HUES6 (cell line): ENCODE measurements around the gene ENDOU.

Experiments used
- H3K27ac ChIP-seq: 2 replicates; pipeline ENCODE4 v1.7.0; 2013; ENCODE audit warnings: low read depth, mild to moderate bottlenecking, low read length, inconsistent platforms
- H3K27me3 ChIP-seq: 2 replicates; pipeline ENCODE4 v1.6.1; 2013; ENCODE audit warnings: low read length; ENCODE audit not compliant: control insufficient read depth, insufficient read depth
- H3K36me3 ChIP-seq: 2 replicates; pipeline ENCODE4 v1.6.1; 2013; ENCODE audit warnings: low read length; ENCODE audit not compliant: control insufficient read depth, insufficient read depth
- H3K4me1 ChIP-seq: 2 replicates; pipeline ENCODE4 v1.6.1; 2013; ENCODE audit warnings: low read length; ENCODE audit not compliant: control insufficient read depth, insufficient read depth
- H3K4me3 ChIP-seq: 2 replicates; pipeline ENCODE4 v1.5.1; 2013; ENCODE audit warnings: low read depth, low read length
- H3K9ac ChIP-seq: one replicate; pipeline ENCODE4 v1.6.1; 2013; ENCODE audit warnings: mild to moderate bottlenecking, low read length
- H3K9me3 ChIP-seq: 2 replicates; pipeline ENCODE4 v1.6.1; 2013; ENCODE audit warnings: low read depth, low read length; ENCODE audit not compliant: control insufficient read depth, insufficient read depth

The ENDOU gene

DNA sequence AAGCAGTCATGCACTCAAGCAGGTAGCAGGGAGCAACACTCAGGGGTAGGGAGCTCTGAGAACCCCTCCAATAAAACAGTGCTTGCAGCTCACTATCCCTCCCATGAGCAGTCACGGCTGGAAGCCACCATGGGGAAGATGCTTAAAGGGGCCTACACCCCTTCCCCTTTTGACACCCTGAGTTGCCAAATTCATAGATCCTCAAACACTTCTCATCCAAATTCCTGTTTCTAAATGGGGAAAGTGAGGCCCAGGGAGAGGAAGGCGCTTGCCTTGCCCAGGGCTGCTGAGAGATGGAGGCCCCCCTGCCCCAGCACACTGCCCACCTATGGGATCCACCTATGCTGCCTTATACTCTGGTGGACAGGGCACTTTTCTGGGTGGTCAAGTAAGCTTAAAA is 7.2 kb upstream of the ENDOU start:
- H3K27ac ChIP-seq = no peak overlapping the region

DNA sequence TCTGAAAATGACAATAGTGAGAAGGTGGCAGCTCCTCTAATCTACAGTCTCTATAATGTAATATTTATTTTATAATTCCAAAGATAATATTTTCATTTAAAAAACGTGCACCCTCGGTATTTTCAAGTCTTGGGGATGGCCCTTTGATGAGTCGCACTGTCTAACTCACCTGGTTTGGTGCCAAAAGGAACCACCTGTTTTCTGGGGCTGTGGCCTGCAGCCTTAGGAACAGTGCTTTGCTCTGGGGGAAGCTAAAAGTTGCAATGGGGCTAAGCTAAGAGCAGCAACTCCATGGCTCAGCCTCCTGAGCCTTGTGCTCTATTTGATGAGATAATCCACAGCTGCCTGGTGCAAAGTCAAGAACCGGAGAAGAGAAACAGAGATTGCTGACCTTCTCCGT is 6.4 kb upstream of the ENDOU start:
- Histone ChIP-seq H3K4me1 (peaks cover 18% of the 10 kb centered on the region), H3K27me3 (no peaks in the 10 kb centered on the region; the same call in 1 of the 2 replicates), H3K9ac (no peak overlapping the region), H3K36me3 (no peaks in the 10 kb centered on the region), H3K9me3 (no peaks in the 10 kb centered on the region), H3K27ac (no peak overlapping the region), H3K4me3 (no peak overlapping the region)

More for the DNA sequence above, 7.2 kb upstream of the ENDOU start:
- H3K9ac ChIP-seq = no peak overlapping the region
- H3K36me3 ChIP-seq = no peaks in the 10 kb centered on the region
- H3K4me3 ChIP-seq = no peak overlapping the region
- no peaks in the 10 kb centered on the region; the same call in 1 of the 2 replicates for H3K27me3 ChIP-seq
- H3K4me1 ChIP-seq = peaks cover 18% of the 10 kb centered on the region
- H3K9me3 ChIP-seq = no peaks in the 10 kb centered on the region

DNA sequence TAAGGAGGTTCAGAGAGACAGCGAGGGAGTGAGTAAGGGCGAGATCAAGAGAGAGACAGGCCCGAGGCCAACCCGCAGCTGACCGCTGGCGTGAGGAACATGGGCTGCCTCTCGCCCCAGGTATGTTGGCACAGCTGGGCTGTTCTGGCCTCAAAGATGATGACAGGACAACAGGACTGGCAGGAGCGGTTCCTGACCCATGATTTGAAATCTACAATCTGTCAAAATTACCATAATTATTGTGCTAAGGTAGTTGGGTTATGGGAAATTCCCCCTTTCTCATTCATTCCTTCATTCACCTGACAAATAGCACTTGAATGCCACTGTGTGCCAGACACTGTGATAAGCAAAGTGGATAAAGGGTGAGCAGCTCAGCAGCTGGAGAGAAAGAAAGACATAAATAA is 5.1 kb upstream of the ENDOU start:
- Histone ChIP-seq H3K27me3 (no peaks in the 10 kb centered on the region; the same call in 1 of the 2 replicates), H3K4me3 (no peak overlapping the region), H3K27ac (no peak overlapping the region), H3K9me3 (no peaks in the 10 kb centered on the region), H3K36me3 (no peaks in the 10 kb centered on the region), H3K4me1 (peaks cover 22% of the 10 kb centered on the region), H3K9ac (no peak overlapping the region)

DNA sequence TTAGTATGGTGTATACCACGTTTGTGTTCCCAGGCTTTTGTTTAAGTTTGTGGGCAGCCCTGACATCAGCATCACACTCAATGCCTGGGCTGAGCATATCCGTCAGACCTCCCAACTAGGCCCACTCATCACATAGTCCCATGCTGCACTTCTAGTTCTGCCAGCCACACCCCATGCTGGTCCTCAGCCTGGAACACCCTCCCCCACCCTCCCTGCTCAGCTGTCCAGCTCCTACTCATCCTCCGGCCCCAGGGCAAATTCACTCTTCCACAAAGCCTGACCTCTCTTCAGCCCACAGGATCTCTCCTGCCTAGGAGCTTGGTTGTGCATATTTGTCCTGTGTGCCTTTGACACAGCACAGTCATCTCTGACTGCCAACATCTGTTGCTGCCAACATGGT is 3.9 kb upstream of the ENDOU start:
- H3K27ac ChIP-seq = no peak overlapping the region
- H3K36me3 ChIP-seq = no peaks in the 10 kb centered on the region
- H3K27me3 ChIP-seq = no peaks in the 10 kb centered on the region; the same call in 1 of the 2 replicates
- no peak overlapping the region for H3K4me3 ChIP-seq
- H3K4me1 ChIP-seq = peaks cover 11% of the 10 kb centered on the region
- H3K9me3 ChIP-seq = no peaks in the 10 kb centered on the region
- no peak overlapping the region for H3K9ac ChIP-seq

DNA sequence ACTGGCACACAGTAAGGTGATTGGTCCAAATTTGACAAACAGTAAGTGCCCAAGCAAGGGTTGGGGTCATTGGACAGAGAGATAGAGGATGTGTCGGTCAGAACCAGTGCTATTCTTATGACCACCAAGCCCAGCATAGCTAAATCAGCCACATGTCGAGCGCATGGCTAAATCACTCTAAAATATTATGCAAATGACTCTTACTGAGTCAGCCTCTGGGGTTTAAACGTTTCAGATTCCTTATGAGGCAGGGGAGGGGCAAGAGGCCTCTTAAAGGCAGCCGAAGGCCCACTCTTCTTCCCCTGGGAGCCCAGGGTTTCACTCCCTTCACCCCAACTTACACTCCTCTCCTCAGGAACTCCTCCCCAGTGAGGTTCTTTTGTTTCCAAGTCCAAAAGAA is 603 bp upstream of the ENDOU start:
- Histone ChIP-seq H3K36me3 (no peaks in the 10 kb centered on the region), H3K9ac (no peak overlapping the region), H3K27me3 (no peaks in the 10 kb centered on the region; the same call in 1 of the 2 replicates), H3K9me3 (no peaks in the 10 kb centered on the region), H3K4me3 (no peak overlapping the region), H3K4me1 (peaks cover 9% of the 10 kb centered on the region; the same call in 1 of the 2 replicates), H3K27ac (no peak overlapping the region)

DNA sequence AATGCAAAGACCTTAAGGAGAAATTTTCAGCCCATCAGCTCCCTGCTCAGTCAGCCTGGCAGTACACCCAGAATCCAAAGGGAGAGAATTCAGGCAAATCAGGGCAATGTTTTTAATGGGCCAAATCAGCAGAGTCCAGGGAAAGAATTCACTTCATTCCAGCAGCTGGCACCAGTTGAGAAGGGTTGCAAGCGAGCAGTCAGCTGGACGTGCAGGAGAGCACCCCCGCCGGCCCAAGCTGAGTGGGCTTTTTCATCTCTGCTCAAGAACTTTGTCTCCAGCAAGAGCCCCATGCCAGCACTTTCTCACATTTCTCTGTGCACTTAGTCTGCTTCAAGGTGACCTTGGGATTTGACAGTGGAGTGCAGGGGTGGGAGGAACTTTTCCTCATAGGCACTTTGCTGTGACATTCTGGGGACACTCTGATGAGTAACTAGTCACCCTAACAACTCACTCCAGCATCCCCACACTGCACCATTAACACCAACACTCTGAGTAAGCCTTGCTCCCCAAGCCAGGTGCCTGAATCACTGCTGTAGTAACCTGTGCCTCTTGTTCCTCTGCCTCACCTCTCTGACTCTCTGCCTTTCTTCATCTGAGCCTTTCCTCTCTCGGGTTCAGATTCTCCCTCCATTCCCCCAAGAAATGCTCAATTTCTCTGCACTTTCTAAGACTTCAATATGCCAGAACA is 2.2 kb downstream of the ENDOU start:
- Histone ChIP-seq H3K9me3 (no peaks in the 10 kb centered on the region), H3K4me1 (peaks cover 15% of the 10 kb centered on the region; the same call in 1 of the 2 replicates), H3K36me3 (no peaks in the 10 kb centered on the region)

DNA sequence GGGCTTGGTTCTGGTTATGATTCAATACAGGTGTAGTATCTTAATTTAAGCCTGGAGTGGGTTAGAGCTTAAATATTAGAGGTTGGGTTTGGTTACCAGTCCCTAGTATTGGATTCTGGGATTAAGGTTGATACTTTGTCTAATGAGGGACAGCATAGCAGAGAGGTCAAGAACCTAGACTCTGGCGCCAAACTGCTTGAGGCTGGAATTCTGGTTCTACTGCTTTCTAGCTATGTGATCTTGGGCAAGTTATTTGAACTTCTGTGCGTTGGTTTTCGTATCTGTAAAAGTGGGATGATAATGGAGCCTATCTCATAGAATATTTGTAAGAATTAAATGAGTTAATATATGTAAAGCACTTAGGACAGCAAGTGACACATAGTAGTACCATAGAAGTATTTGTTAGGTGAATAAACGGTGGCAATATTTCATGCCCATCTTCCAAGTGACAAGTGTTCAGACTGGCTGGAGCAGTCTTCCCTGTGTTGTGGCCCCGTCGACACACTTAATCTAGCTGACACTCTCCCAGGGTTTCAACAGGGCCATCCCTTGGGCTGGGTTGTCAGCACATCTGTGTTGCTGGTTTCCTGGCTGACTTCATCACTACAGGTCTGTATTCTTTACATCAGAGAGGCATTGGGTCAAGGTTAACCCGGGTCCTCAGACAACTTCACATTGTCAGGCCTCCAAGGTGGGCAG is 3.0 kb downstream of the ENDOU start:
- Histone ChIP-seq H3K4me1 (peaks cover 22% of the 10 kb centered on the region), H3K36me3 (no peaks in the 10 kb centered on the region), H3K4me3 (no peak overlapping the region), H3K27me3 (peaks cover 1% of the 10 kb centered on the region; the same call in 1 of the 2 replicates), H3K9me3 (no peaks in the 10 kb centered on the region), H3K9ac (no peak overlapping the region), H3K27ac (no peak overlapping the region)

More for the DNA sequence above, 2.2 kb downstream of the ENDOU start:
- H3K9ac ChIP-seq = no peak overlapping the region
- no peak overlapping the region for H3K27ac ChIP-seq
- no peak overlapping the region for H3K4me3 ChIP-seq
- H3K27me3 ChIP-seq = no peaks in the 10 kb centered on the region; the same call in 1 of the 2 replicates

DNA sequence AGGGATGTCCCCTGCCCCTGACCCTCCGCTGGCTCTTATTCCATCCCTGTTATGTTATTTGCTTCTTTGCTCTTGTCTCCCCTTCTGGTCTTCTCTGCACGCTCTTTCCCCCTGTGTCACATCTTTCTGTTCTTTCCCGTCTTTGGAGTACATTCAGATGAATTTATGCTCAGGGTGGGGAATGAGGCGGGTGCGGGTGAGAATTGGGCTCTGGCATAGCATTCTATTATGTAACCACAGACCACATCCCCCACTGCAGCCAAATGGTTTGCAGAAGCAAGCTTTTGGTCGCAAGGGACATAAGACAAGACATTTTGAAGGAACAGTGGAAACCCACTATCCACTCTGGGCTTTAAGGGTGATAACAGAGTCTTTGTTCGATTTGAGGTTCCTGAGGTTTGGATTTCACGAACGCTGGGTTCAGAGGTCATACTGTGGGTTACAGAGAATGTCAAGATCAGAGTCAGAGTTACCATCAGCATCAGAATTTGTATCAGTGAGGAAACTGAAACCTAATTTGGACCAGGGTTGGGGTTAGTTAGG is 3.8 kb downstream of the ENDOU start:
- Histone ChIP-seq H3K4me3 (no peak overlapping the region), H3K9me3 (no peaks in the 10 kb centered on the region), H3K36me3 (no peaks in the 10 kb centered on the region), H3K9ac (no peak overlapping the region), H3K27me3 (peaks cover 9% of the 10 kb centered on the region), H3K4me1 (peaks cover 25% of the 10 kb centered on the region), H3K27ac (no peak overlapping the region)

DNA sequence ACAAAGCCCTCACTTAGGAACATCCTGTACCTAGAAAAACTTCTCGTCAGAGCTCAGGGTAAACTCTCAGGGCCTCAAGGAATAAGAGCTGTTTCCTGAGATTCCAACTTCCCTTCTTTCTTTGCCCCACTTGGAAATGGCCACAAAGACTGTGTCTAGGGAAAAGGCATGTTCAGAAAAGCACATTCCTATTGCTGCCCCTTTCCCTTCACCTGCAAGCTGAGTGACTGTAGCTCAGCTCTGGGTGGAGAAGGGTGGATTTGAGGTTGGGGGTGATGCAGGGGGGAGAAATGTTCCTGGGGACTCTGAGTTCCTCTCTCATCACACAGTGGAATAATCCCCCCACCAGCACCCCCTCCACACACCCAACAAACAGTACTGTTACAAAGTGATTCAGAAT is 6.8 kb downstream of the ENDOU start:
- H3K27ac ChIP-seq = no peak overlapping the region
- H3K4me3 ChIP-seq = no peak overlapping the region
- H3K27me3 ChIP-seq = peaks cover 18% of the 10 kb centered on the region
- H3K4me1 ChIP-seq = peaks cover 19% of the 10 kb centered on the region
- H3K9ac ChIP-seq = no peak overlapping the region
- no peaks in the 10 kb centered on the region for H3K36me3 ChIP-seq
- no peaks in the 10 kb centered on the region for H3K9me3 ChIP-seq

DNA sequence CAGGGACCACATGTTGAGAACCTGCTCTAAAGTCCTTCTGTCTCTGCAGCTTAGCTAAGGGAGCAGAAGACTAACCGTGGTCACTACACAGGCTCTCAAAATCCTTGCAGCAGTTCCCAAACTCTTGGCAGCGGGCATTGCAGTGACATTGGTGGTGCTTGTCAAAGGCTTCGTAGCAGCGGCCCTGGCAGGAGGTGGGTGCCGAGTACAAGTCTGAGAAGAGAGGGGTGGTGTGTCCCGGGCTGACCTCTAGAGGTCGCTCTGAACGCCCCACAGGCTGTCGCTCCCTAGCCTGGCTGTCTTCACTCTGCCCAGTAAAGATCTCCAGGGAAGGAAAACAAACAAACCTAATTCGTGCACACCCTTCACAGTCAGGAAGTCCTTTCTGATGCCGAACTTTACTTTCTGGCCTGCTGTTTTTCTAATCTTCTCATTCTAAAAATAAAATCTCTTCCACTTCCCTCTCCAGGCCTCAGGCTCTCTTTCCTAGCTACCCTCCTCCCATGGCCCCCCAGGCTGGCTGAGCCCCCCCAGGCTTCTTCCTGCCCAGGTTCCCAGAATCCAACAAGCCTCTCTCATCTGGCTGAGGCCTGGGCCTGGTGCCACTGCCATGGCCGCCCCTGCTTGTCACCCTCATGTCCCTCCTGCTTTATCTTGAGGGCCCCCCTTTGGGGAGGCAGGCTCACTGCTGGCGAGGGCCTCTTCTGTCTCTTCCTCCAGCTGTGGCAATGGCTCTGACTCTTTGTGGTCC is 7.7 kb downstream of the ENDOU start:
- peaks cover 19% of the 10 kb centered on the region for H3K4me1 ChIP-seq
- H3K27ac ChIP-seq = no peak overlapping the region; the same call in 1 of the 2 replicates
- H3K9me3 ChIP-seq = no peaks in the 10 kb centered on the region
- no peaks in the 10 kb centered on the region for H3K36me3 ChIP-seq
- H3K9ac ChIP-seq = no peak overlapping the region
- no peak overlapping the region for H3K4me3 ChIP-seq
- peaks cover 18% of the 10 kb centered on the region for H3K27me3 ChIP-seq
